Naive thymus-derived CD8-positive, alpha-beta T cell (primary cell): ENCODE measurements around the gene RIMOC1. TPM values are rescaled to one million over a fixed set of nuclear protein-coding genes. Genes with fewer than 3 reads are reported as not detected.
"Not testable (repeated sequence)": the region's sequence is repeated elsewhere in the genome, so short reads cannot be mapped to it uniquely, and the experiment has no call there.

Experiments
- ATAC-seq, 2 donors: fragments of 150-1000 bp; cut with Tn5 transposase in 1 of 2; sonication (Bioruptor Pico), chemical (Tn5 transposase) in 1 of 2; 1 replicate in 1 of 2; 2 replicates in 1 of 2; pipeline ENCODE4 v1.10.0; 2021; ENCODE audit warnings: mild to moderate bottlenecking in 2 of 2, moderate library complexity in 2 of 2
- POLR2A ChIA-PET: fragments of 350-600 bp; sonication (Branson Sonifier 250); formaldehyde crosslinking; loops from one replicate; lab custom pipeline; 2021; ENCODE audit warnings: antibody characterized with exemption; lab: Charles Lee
- DNase-seq, 10 donors: peaks; one replicate each; pipeline versions ENCODE4 v3.0.0 to v3.0.0-alpha.2; 2020 to 2022
- H3K27ac Mint-ChIP-seq, 10 donors: one replicate each; pipeline ENCODE4 v1.8.0; 2020 to 2022; ENCODE audit warnings: mild to moderate bottlenecking in 10 of 10, mixed read lengths in 10 of 10, moderate library complexity in 4 of 10, inconsistent platforms in 1 of 10
- H3K27me3 Mint-ChIP-seq, 5 donors: one replicate each; pipeline ENCODE4 v1.8.0; 2021 to 2022; ENCODE audit warnings: mixed read lengths in 5 of 5
- H3K36me3 Mint-ChIP-seq, 3 donors: one replicate each; pipeline ENCODE4 v1.8.0; 2020 to 2022; ENCODE audit warnings: mixed read lengths in 3 of 3, mild to moderate bottlenecking in 2 of 3, inconsistent platforms in 1 of 3
- H3K4me1 Mint-ChIP-seq, 4 donors: one replicate each; pipeline ENCODE4 v1.8.0; 2021 to 2022; ENCODE audit warnings: mixed read lengths in 4 of 4
- H3K4me3 Mint-ChIP-seq, 10 donors: one replicate each; pipeline ENCODE4 v1.8.0; 2020 to 2022; ENCODE audit warnings: mild to moderate bottlenecking in 10 of 10, mixed read lengths in 10 of 10, moderate library complexity in 6 of 10, inconsistent platforms in 1 of 10
- H3K9me3 Mint-ChIP-seq, 9 donors: one replicate each; pipeline ENCODE4 v1.8.0; 2020 to 2022; ENCODE audit warnings: mixed read lengths in 9 of 9, mild to moderate bottlenecking in 3 of 9, inconsistent platforms in 1 of 9, moderate library complexity in 1 of 9
- polyA plus RNA-seq, 3 donors: library from polyadenylated mRNA; unstranded; fragments of 300-500 nt; fragmentation: Illumina TruSeq; gene quantifications; one replicate each; pipeline ENCODE4 v1.2.3, GENCODE V29; 2021
- total RNA-seq, 8 experiments: library from RNA in 2 of 8; stranded (reverse) in 2 of 8; gene quantifications; one replicate each; pipeline ENCODE4 v1.2.3 and lab custom pipeline; 2021 to 2026

The RIMOC1 gene
- total and polyA plus RNA-seq, 5 experiments from 2014 or later, result 8.5 to 37.4 (median 15.2) TPM

DNA sequence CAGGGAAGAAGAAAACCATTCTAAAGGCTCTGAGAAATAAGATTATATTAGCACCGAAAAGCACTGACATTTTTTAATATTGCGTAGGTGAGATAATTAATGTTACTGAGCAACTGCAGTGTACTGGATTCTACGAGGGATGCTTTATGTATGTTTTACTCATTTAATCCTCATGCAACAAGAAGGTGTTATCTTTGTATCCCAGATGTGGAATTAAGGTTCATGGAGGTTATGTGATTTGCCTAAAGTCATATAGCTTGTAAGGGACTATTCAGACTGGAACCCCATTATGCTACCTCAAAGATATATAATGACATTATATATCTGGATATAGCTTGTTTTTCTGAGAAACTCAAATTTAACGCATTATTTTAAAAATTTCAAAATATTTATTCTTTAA is 23.5 kb downstream of the RIMOC1 start:
- Mint-ChIP-seq H3K9me3 (no peaks in the 10 kb centered on the region), H3K27ac (no peak overlapping the region), H3K27me3 (no peaks in the 10 kb centered on the region), H3K36me3 (peaks cover 5 to 29% (median 22%) of the 10 kb centered on the region in 3 donors), H3K4me3 (no peak overlapping the region), H3K4me1 (peaks cover 14 to 33% (median 20%) of the 10 kb centered on the region in 4 donors)
- DNase-seq (no peak), ATAC-seq (no peak)
- POLR2A ChIA-PET, result interaction anchor here (1.3 kb wide), 1 partner anchor 23 kb away, joined by 4 read pairs; the partner anchor contains the start of gene RIMOC1

- Mint-ChIP-seq H3K4me1 (peaks cover 14 to 33% (median 20%) of the 10 kb centered on the region in 4 donors), H3K27ac (no peak overlapping the region), H3K27me3 (no peaks in the 10 kb centered on the region), H3K9me3 (no peaks in the 10 kb centered on the region), H3K36me3 (peaks cover 9 to 36% (median 29%) of the 10 kb centered on the region in 3 donors), H3K4me3 (no peak overlapping the region)
- DNase-seq (no peak), ATAC-seq (no peak)
- POLR2A ChIA-PET, result interaction anchor here (0.8 to 1.2 kb wide), 2 partner anchors 25 to 59 kb away, joined by 3 to 4 read pairs; partner anchors contain the start of genes OXCT1 and RIMOC1
Measured at GRCh38 chr5:41929035-41929434, 24.9 kb downstream of the RIMOC1 start.

DNA sequence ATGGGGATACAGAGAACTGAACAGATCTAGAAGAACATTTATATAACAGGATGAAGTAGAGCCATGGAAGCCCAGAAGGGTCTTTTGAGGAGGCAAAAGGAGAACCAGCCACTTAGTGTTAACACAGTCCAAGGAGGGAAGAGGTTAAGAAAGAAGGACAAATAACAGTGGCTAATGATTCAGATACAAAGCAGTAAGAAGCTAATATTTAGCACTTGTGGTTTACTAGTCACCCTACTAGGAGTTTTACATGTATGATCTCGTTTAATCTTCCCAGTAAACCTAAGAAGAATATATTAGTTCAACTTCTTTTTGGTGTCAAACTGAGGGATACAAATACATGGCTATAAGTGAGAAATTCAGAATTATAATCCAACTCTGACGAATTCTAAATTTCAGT is 28.6 kb downstream of the RIMOC1 start:
- Mint-ChIP-seq H3K4me1 (peaks cover 0 to 6% (median 3%) of the 10 kb centered on the region in 4 donors), H3K4me3 (no peak overlapping the region), H3K9me3 (no peaks in the 10 kb centered on the region), H3K36me3 (peaks cover 9 to 68% (median 37%) of the 10 kb centered on the region in 3 donors), H3K27me3 (no peaks in the 10 kb centered on the region), H3K27ac (no peak overlapping the region)
- ATAC-seq (no peak), DNase-seq (no peak)
- POLR2A ChIA-PET, result no interaction called here

DNA sequence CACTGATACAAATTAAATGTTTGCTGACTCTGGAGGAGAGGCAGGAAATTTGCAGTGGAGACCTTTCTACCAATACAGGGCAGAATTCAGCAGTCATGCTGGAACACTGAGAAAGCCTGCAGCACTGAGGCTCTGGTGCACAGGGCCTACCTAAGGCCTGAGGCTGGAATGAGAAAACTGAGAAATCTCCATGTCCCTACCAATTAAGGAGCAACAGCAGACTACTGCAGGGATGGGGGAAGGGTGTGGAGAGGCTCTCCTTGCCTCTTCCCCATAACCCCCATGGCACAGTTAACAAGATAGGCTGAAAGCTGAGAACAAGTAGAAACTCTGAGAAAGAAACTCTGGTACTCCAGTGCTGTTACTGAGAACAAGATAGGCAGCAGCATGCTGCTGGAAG is 31.4 kb downstream of the RIMOC1 start:
- POLR2A ChIA-PET, result interaction anchor here (1.7 kb wide), 1 partner anchor 10 kb away, joined by 5 read pairs; the partner anchor contains the start of gene FBXO4

DNA sequence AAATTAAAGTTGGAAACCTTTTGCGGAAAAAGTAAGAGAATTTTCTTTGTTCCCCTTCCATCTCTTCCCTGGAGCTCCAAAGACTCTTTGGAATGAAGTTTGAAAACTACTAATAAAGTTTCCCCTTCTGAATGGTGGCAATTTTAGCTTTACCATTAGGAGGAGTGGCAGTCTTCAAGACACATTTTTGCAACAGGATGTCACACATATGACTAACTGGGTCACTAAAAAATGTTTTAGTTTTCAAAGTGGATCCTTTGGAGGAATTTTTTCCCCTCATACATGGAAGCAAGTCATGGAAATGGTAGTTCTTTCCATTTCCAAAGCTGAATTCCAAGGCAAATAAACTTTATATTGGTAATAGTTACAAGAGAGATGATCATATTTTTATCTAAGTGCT is 36.5 kb downstream of the RIMOC1 start:
- POLR2A ChIA-PET, result no interaction called here
- no peak for ATAC-seq
- no peak overlapping the region for H3K4me3 Mint-ChIP-seq

More for the DNA sequence above, 31.4 kb downstream of the RIMOC1 start:
- no peaks in the 10 kb centered on the region for H3K9me3 Mint-ChIP-seq
- no peak for ATAC-seq
- H3K4me1 Mint-ChIP-seq, result peaks cover 0 to 6% (median 0%) of the 10 kb centered on the region in 4 donors
- no peak overlapping the region for H3K4me3 Mint-ChIP-seq
- H3K27ac Mint-ChIP-seq, result no peak overlapping the region
- peaks cover 9 to 73% (median 31%) of the 10 kb centered on the region in 3 donors for H3K36me3 Mint-ChIP-seq
- H3K27me3 Mint-ChIP-seq, result no peaks in the 10 kb centered on the region
- no peak for DNase-seq

GRCh38 chr5:41945332-41945955 is 41.3 kb downstream of the RIMOC1 start:
- H3K27me3 Mint-ChIP-seq, result peaks cover 0 to 12% (median 3%) of the 10 kb centered on the region in 5 donors
- H3K9me3 Mint-ChIP-seq, result peaks cover 0 to 28% (median 5%) of the 10 kb centered on the region in 9 donors
- peaks cover 8 to 10% (median 9%) of the 10 kb centered on the region in 3 donors for H3K36me3 Mint-ChIP-seq
- ATAC-seq, POLR2A ChIA-PET, H3K27ac Mint-ChIP-seq, DNase-seq, H3K4me1 Mint-ChIP-seq, H3K4me3 Mint-ChIP-seq: not testable (repeated sequence)

More for the DNA sequence above, 36.5 kb downstream of the RIMOC1 start:
- H3K4me1 Mint-ChIP-seq, result no peaks in the 10 kb centered on the region
- no peak for DNase-seq
- H3K27me3 Mint-ChIP-seq, result no peaks in the 10 kb centered on the region
- peaks cover 4 to 39% (median 8%) of the 10 kb centered on the region in 3 donors for H3K36me3 Mint-ChIP-seq
- H3K27ac Mint-ChIP-seq, result peak overlapping the region in 1 of 10 donors; percentile 74
- no peaks in the 10 kb centered on the region for H3K9me3 Mint-ChIP-seq

- Mint-ChIP-seq H3K27ac (no peak overlapping the region), H3K27me3 (peaks cover 0 to 15% (median 5%) of the 10 kb centered on the region in 5 donors), H3K36me3 (peaks cover 0 to 9% (median 4%) of the 10 kb centered on the region in 3 donors), H3K4me1 (no peaks in the 10 kb centered on the region), H3K4me3 (no peak overlapping the region), H3K9me3 (peaks cover 0 to 38% (median 8%) of the 10 kb centered on the region in 9 donors)
- no peak for DNase-seq
- POLR2A ChIA-PET, result no interaction called here
- ATAC-seq, result no peak
Measured at GRCh38 chr5:41951224-41951623, 47.1 kb downstream of the RIMOC1 start.

Other genes with a start within 250 kb of the RIMOC1 start
- gene OXCT1, start 33.9 kb upstream of the RIMOC1 start, total RNA-seq, result 10 to 100 TPM; 29.9 to 31.7 TPM
- gene OXCT1, start 33.9 kb upstream of the RIMOC1 start, polyA plus RNA-seq, result 10 to 100 TPM; 24.5 to 27.1 (median 25.1) TPM
- 10 to 100 TPM; 17.1 to 18.6 TPM for gene FBXO4, start 20.9 kb downstream of the RIMOC1 start, total RNA-seq
- 10 to 100 TPM; 17.5 to 22.4 (median 19.6) TPM for gene FBXO4, start 20.9 kb downstream of the RIMOC1 start, polyA plus RNA-seq